Measurements from ENCODE around the gene FBXL17.

DNA sequence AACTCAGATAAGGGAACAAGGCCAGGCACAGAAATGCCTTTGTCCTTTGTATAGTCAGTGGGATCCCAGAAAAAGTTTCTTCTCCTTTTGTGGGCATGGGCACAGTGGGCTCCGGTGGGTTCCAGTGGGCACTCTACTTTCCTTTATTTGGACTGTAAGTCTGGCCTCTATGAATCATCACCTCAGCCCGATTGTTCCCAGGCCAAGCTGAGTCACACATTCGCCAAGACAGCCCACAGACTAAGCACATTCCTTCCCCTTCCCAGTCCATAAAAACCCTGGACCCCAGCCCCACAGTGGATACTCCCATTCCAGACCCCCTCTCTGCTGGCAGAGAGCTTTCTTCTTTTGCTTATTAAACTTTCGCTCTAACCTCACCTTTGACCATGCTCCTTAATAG is 165.0 kb downstream of the FBXL17 start:
- TF ChIP-seq, protein P1, sequence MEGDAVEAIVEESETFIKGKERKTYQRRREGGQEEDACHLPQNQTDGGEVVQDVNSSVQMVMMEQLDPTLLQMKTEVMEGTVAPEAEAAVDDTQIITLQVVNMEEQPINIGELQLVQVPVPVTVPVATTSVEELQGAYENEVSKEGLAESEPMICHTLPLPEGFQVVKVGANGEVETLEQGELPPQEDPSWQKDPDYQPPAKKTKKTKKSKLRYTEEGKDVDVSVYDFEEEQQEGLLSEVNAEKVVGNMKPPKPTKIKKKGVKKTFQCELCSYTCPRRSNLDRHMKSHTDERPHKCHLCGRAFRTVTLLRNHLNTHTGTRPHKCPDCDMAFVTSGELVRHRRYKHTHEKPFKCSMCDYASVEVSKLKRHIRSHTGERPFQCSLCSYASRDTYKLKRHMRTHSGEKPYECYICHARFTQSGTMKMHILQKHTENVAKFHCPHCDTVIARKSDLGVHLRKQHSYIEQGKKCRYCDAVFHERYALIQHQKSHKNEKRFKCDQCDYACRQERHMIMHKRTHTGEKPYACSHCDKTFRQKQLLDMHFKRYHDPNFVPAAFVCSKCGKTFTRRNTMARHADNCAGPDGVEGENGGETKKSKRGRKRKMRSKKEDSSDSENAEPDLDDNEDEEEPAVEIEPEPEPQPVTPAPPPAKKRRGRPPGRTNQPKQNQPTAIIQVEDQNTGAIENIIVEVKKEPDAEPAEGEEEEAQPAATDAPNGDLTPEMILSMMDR (IDR thresholded peaks at IDR 0.05) = no peak
- no peak for TF ChIP-seq POLR2A (IDR thresholded peaks at IDR 0.05)
